ENCODE data around the gene MYO1D.

- TF ChIP-seq CTCF (IDR thresholded peaks at IDR 0.05), result no peak
- TF ChIP-seq POLR2A (IDR thresholded peaks at IDR 0.05), result no peak
- no peak for TF ChIP-seq POLR2AphosphoS5 (IDR thresholded peaks at IDR 0.05)
Measured at GRCh38 chr17:32805029-32805976, 71.6 kb downstream of the MYO1D start.
